Small intestine (tissue), 7 donors: ENCODE data around the gene EFCAB10. TPM values are rescaled to one million over a fixed set of nuclear protein-coding genes. Genes with fewer than 3 reads are reported as not detected.

Experiments used
- DNase-seq, 2 donors: peaks; one replicate each; pipeline versions ENCODE4 v3.0.0 to v3.0.0-alpha.2; 2013
- FAIRE-seq: peaks from 2 replicates; lab custom pipeline; 2012; peaks lifted over from hg19 to GRCh38; lab: Jason Lieb, UNC
- H3K27ac ChIP-seq, 3 donors: one replicate each; pipeline ENCODE4 v1.5.1; 2013; ENCODE audit warnings: low read length in 2 of 3, mild to moderate bottlenecking in 2 of 3, control low read depth in 1 of 3, inconsistent platforms in 1 of 3, low read depth in 1 of 3, moderate library complexity in 1 of 3
- H3K27me3 ChIP-seq, 3 donors: one replicate each; pipeline ENCODE4 v1.6.1; 2013; ENCODE audit warnings: low read length in 3 of 3, inconsistent platforms in 1 of 3; ENCODE audit not compliant: control insufficient read depth in 3 of 3, insufficient read depth in 3 of 3
- H3K36me3 ChIP-seq, 3 donors: one replicate each; pipeline ENCODE4 v1.6.1; 2013; ENCODE audit warnings: low read length in 3 of 3, inconsistent platforms in 1 of 3, low read depth in 1 of 3, mild to moderate bottlenecking in 1 of 3, moderate library complexity in 1 of 3; ENCODE audit not compliant: control insufficient read depth in 3 of 3, insufficient read depth in 2 of 3
- H3K4me1 ChIP-seq, 3 donors: one replicate each; pipeline ENCODE4 v1.6.1; 2013; ENCODE audit warnings: low read length in 2 of 3, inconsistent platforms in 1 of 3, low read depth in 1 of 3, mild to moderate bottlenecking in 1 of 3, moderate library complexity in 1 of 3; ENCODE audit not compliant: control insufficient read depth in 3 of 3, insufficient read depth in 2 of 3
- H3K4me3 ChIP-seq, 3 donors: one replicate each; pipeline ENCODE4 v1.5.1; 2013; ENCODE audit warnings: low read length in 3 of 3, control low read depth in 1 of 3, inconsistent platforms in 1 of 3, low read depth in 1 of 3, mild to moderate bottlenecking in 1 of 3, moderate library complexity in 1 of 3
- H3K9me3 ChIP-seq, 2 donors: one replicate each; pipeline ENCODE4 v1.6.1; 2013; ENCODE audit warnings: low read depth in 1 of 2, low read length in 1 of 2; ENCODE audit not compliant: control insufficient read depth in 2 of 2, insufficient read depth in 1 of 2
- WGBS, 3 donors: extraction: QIAGEN DNeasy Blood & Tissue Kit; methylation state at CpG; one replicate each; pipeline ENCODE4 v1.1.7; 2013; 5-methylcytosine and 5-hydroxymethylcytosine counted together
- polyA plus RNA-seq, 4 donors: library from polyadenylated mRNA; stranded (reverse) in 3 of 4; unstranded in 1 of 4; fragments of 200-250 nt in 3 of 4; fragments of 120-200 nt in 1 of 4; gene quantifications; one replicate each; pipeline versions ENCODE4 v1.2.1 to v1.2.3, GENCODE V29; 2013
- donor health status: healthy with polysubstance abuse.
- donor health status: control.
- donor health status: control.
- donor health status: Bipolar disorder and iron deficiency.
- donor health status: healthy.

Gene EFCAB10
- polyA plus RNA-seq, 4 donors, result 0.87 TPM; not detected in 3

- Histone ChIP-seq H3K4me1 (no peaks in the 10 kb centered on the region), H3K27me3 (no peaks in the 10 kb centered on the region), H3K36me3 (no peaks in the 10 kb centered on the region), H3K4me3 (no peak overlapping the region), H3K27ac (no peak overlapping the region), H3K9me3 (peaks cover 0 to 5% of the 10 kb centered on the region in 2 donors)
- peak; percentile 65 to 66 for DNase-seq
- 13 to 29% (median 20%) methylated on average over 6 of the region's 6 CpGs for WGBS, 3 donors
- no peak for FAIRE-seq
These were observed 8.2 kb upstream of the EFCAB10 start for GRCh38 chr7:105589356-105590077.

DNA sequence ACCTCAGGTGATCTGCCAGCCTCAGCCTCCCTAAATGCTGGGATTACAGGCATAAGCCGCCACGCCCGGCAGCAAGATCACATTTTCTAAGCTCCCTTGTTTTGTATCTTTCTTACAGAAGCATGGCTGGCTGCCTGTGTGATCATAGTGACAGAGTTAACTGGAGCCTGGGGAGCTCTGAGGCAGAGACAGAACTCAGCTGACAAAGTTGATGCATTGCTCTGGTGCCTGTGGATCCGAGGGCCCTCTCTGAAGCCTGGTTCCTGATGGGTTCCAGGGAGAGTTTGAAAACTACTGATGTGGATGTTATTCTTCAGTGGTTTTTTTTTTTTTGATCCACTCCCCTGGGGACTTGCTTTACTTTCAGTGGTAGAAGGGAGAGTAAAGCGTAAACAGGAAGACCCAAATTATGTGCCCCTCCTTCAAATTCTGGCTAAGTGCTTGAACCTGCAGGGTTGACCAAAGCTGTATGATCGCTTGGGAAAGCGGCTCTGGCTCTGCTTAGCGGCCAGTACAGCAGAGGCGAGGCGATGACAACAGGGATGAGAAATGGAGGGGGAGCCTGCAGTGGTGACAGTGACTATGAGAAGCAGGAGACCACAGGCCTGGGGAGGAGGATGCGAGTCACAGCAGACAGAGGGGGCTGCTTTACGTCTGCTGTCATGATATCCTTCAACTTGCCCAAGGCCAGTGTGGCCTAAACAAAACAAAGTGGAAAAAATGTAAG, 6.8 kb upstream of the EFCAB10 start:
- DNase-seq (no peak), FAIRE-seq (no peak)
- Histone ChIP-seq H3K36me3 (no peaks in the 10 kb centered on the region), H3K9me3 (peaks cover 0 to 17% of the 10 kb centered on the region in 2 donors), H3K4me1 (no peaks in the 10 kb centered on the region), H3K27me3 (no peaks in the 10 kb centered on the region), H3K27ac (no peak overlapping the region), H3K4me3 (no peak overlapping the region)
- WGBS, 3 donors, result 80 to 88% (median 86%) methylated on average over 12 of the region's 12 CpGs

DNA sequence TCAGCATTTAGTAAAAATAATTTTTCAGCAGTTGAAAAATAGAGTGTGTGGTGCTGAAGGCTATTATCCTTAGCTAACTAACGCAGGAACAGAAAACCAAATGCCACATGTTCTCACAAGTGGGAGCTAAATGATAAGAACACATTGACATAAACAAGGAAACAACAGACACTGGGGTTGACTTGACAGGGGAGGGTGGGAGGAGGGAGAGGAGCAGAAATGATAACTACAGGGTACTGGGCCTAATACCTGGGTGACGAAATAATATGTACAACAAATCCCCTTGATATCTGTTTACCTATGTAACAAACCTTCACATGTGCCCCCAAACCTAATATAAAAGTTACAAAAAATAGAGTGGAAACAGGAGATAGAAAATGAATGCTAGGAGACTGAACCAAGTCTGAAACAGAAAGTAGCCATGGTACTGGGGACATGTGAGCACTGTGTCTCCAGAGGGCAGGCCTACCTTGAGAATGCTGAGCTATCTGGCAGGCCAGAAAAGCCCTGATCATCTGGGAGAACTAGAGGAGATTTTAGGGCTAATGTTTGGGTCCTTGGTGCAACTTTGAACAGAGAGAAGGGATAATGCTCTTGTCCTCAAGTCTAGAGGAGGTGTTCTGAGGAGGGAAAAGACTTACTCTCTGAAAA, 4.7 kb upstream of the EFCAB10 start:
- Histone ChIP-seq H3K27ac (no peak overlapping the region), H3K27me3 (no peaks in the 10 kb centered on the region), H3K4me3 (no peak overlapping the region), H3K4me1 (peaks cover 0 to 6% (median 2%) of the 10 kb centered on the region in 3 donors), H3K36me3 (no peaks in the 10 kb centered on the region), H3K9me3 (peaks cover 0 to 24% of the 10 kb centered on the region in 2 donors)
- DNase-seq (no peak), FAIRE-seq (no peak)
- 88 to 90% (median 89%) methylated on average over 2 of the region's 2 CpGs for WGBS, 3 donors

- no peaks in the 10 kb centered on the region for H3K36me3 ChIP-seq
These were observed 2.9 kb upstream of the EFCAB10 start for GRCh38 chr7:105584165-105584564.

GRCh38 chr7:105583061-105583460, 1.8 kb upstream of the EFCAB10 start:
- Histone ChIP-seq H3K9me3 (peaks cover 0 to 24% of the 10 kb centered on the region in 2 donors), H3K4me3 (no peak overlapping the region), H3K36me3 (no peaks in the 10 kb centered on the region), H3K4me1 (peaks cover 0 to 6% (median 3%) of the 10 kb centered on the region in 3 donors), H3K27ac (no peak overlapping the region), H3K27me3 (no peaks in the 10 kb centered on the region)
- FAIRE-seq, result no peak
- WGBS, 3 donors, result 88 to 95% (median 94%) methylated on average over 29 to 39 of the region's 39 CpGs
- no peak for DNase-seq

More at GRCh38 chr7:105584165-105584564, 2.9 kb upstream of the EFCAB10 start:
- Histone ChIP-seq H3K4me3 (no peak overlapping the region), H3K9me3 (peaks cover 0 to 24% of the 10 kb centered on the region in 2 donors), H3K4me1 (peaks cover 0 to 6% (median 3%) of the 10 kb centered on the region in 3 donors), H3K27ac (no peak overlapping the region), H3K27me3 (no peaks in the 10 kb centered on the region)
- FAIRE-seq (no peak), DNase-seq (no peak)
- WGBS, 3 donors, result 85 to 96% (median 92%) methylated on average over 5 of the region's 5 CpGs

GRCh38 chr7:105580022-105580740, 1.1 kb downstream of the EFCAB10 start:
- DNase-seq (no peak), FAIRE-seq (no peak)
- Histone ChIP-seq H3K36me3 (no peaks in the 10 kb centered on the region), H3K9me3 (peaks cover 0 to 24% of the 10 kb centered on the region in 2 donors), H3K27me3 (no peaks in the 10 kb centered on the region), H3K27ac (no peak overlapping the region), H3K4me1 (peaks cover 0 to 6% (median 3%) of the 10 kb centered on the region in 3 donors), H3K4me3 (no peak overlapping the region)
- WGBS, 3 donors, result 86 to 90% (median 87%) methylated on average over 22 of the region's 22 CpGs

DNA sequence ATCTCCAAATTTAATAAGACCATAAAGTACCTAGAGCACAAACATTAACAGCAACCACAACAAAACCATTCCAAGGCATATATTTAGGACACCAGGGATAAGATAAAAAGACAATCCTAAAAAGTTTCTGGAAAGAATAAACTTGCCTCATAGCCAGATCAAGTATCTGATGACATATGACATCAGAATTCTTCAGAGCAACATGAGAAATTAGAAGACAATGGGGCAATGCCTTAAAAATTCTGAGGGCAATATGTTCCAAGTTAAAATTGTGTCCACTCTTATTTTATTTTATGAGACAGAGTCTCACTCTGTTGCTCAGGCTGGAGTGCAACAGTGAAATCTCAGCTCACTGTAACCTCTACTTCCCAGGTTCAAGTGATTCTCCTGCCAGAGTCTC, 2.8 kb downstream of the EFCAB10 start:
- FAIRE-seq (no peak), DNase-seq (no peak)
- no peaks in the 10 kb centered on the region for H3K27me3 ChIP-seq
- no peak overlapping the region for H3K27ac ChIP-seq
- H3K4me3 ChIP-seq, result no peak overlapping the region
- no peaks in the 10 kb centered on the region for H3K36me3 ChIP-seq
- peaks cover 0 to 15% of the 10 kb centered on the region in 2 donors for H3K9me3 ChIP-seq
- peaks cover 0 to 6% (median 3%) of the 10 kb centered on the region in 3 donors for H3K4me1 ChIP-seq

- 65 to 90% (median 85%) methylated on average over 1 of the region's 1 CpG for WGBS, 3 donors
- Histone ChIP-seq H3K9me3 (peaks cover 0 to 7% of the 10 kb centered on the region in 2 donors), H3K27me3 (no peaks in the 10 kb centered on the region), H3K4me3 (no peak overlapping the region), H3K36me3 (no peaks in the 10 kb centered on the region), H3K27ac (no peak overlapping the region), H3K4me1 (peaks cover 0 to 6% (median 3%) of the 10 kb centered on the region in 3 donors)
- DNase-seq (no peak), FAIRE-seq (no peak)
These were observed 4.0 kb downstream of the EFCAB10 start for GRCh38 chr7:105577251-105577650.
